ENCODE measurements around the gene AMPD3. TPM values are rescaled to one million over a fixed set of nuclear protein-coding genes. Genes with fewer than 3 reads are reported as not detected.

The AMPD3 gene
- polyA plus RNA-seq, 1 donor from 2014 or later, result not detected

DNA sequence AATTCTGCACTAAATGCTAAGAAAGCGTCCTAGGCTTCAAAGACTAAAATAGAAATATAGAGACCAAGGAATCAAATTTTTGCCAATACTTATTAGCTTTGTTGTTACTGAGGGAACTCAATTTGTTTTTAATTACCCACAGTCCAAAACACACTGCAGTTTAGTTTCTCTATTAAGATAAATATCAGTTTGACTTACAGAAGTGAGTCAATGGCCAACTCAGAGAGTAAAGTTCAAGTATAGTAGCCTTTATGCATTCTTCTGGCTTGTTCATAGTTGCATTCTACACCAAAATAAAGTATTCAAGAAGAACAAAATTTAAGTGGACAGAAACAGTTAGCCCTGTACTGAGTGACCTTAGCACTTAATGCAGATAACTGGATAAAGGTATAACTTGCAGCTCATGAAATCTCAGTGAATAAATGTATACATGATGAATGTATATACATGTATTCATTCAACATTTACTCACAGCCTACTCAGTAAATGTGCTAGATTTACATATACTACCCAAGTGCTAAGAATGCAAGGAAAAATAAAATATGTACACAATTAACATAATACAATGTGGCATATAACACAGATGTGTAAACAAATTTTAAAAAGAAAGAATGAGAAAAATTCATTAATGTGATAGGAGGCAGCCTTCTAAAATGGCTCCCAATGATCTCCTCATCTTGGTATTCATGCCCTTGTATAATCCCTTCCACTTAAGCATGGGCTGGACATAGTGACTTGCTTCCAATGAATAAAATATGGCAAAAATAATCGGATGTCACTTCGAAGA, 95.6 kb downstream of the AMPD3 start:
- Histone ChIP-seq H4K20me1 (ENCODE audit: insufficient read depth) (no peaks in the 10 kb centered on the region), H3K4me2 (ENCODE audit: low read length) (no peak overlapping the region), H3K36me3 (ENCODE audit: insufficient read depth, low read length) (no peaks in the 10 kb centered on the region), H2AFZ (ENCODE audit: low read depth, low read length) (no peak overlapping the region), H3K27me3 (ENCODE audit: insufficient read depth, low read depth, low read length) (no peaks in the 10 kb centered on the region), H3K4me3 (ENCODE audit: low read length) (no peak overlapping the region), H3K9me2 (ENCODE audit: insufficient read depth, low read length) (no peaks in the 10 kb centered on the region), H3K9me3 (ENCODE audit: low read length) (no peaks in the 10 kb centered on the region), H3K9ac (ENCODE audit: low read length) (no peak overlapping the region), H3K27ac (ENCODE audit: low read length) (no peak overlapping the region), H3K79me2 (replicated peaks; ENCODE audit: insufficient read depth, low read length) (no peaks in the 10 kb centered on the region), H3F3A (ENCODE audit: insufficient read depth, low read length, poor library complexity, severe bottlenecking) (no peaks in the 10 kb centered on the region)
- TF ChIP-seq TAF1 (IDR thresholded peaks at IDR 0.05; ENCODE audit: low read depth) (no peak), EZH2 (IDR thresholded peaks at IDR 0.05; ENCODE audit: borderline replicate concordance, insufficient read depth, low read length, poor library complexity, severe bottlenecking) (no peak), MXI1 (conservative IDR thresholded peaks at IDR 0.05; ENCODE audit: poor library complexity, severe bottlenecking) (no peak), POLR2AphosphoS5 (IDR thresholded peaks at IDR 0.05) (no peak), SMC3 (conservative IDR thresholded peaks at IDR 0.05; ENCODE audit: poor library complexity) (no peak)
- TF ChIP-seq, protein P1, sequence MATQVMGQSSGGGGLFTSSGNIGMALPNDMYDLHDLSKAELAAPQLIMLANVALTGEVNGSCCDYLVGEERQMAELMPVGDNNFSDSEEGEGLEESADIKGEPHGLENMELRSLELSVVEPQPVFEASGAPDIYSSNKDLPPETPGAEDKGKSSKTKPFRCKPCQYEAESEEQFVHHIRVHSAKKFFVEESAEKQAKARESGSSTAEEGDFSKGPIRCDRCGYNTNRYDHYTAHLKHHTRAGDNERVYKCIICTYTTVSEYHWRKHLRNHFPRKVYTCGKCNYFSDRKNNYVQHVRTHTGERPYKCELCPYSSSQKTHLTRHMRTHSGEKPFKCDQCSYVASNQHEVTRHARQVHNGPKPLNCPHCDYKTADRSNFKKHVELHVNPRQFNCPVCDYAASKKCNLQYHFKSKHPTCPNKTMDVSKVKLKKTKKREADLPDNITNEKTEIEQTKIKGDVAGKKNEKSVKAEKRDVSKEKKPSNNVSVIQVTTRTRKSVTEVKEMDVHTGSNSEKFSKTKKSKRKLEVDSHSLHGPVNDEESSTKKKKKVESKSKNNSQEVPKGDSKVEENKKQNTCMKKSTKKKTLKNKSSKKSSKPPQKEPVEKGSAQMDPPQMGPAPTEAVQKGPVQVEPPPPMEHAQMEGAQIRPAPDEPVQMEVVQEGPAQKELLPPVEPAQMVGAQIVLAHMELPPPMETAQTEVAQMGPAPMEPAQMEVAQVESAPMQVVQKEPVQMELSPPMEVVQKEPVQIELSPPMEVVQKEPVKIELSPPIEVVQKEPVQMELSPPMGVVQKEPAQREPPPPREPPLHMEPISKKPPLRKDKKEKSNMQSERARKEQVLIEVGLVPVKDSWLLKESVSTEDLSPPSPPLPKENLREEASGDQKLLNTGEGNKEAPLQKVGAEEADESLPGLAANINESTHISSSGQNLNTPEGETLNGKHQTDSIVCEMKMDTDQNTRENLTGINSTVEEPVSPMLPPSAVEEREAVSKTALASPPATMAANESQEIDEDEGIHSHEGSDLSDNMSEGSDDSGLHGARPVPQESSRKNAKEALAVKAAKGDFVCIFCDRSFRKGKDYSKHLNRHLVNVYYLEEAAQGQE (IDR thresholded peaks at IDR 0.05; ENCODE audit: borderline replicate concordance), result no peak

DNA sequence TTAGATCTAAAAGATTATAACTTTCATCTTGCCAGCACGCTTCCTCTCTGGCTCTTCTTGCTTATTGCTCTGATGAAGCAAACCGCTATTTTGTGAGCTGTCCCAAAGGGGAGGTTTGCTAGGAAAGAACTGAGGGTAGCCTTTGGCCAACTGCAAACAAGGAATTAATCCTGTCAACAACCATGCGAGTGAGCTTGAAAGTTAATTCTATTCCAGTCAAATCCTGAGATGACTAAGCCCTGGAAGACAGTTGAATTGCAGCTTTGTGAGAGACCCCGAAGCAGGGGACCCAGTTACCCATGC, 96.2 kb downstream of the AMPD3 start:
- H3K9ac ChIP-seq (ENCODE audit: low read length), result no peak overlapping the region
- no peak overlapping the region for H3K4me3 ChIP-seq (ENCODE audit: low read length)
- no peak for TF ChIP-seq MXI1 (conservative IDR thresholded peaks at IDR 0.05; ENCODE audit: poor library complexity, severe bottlenecking)
- TF ChIP-seq, protein P2, sequence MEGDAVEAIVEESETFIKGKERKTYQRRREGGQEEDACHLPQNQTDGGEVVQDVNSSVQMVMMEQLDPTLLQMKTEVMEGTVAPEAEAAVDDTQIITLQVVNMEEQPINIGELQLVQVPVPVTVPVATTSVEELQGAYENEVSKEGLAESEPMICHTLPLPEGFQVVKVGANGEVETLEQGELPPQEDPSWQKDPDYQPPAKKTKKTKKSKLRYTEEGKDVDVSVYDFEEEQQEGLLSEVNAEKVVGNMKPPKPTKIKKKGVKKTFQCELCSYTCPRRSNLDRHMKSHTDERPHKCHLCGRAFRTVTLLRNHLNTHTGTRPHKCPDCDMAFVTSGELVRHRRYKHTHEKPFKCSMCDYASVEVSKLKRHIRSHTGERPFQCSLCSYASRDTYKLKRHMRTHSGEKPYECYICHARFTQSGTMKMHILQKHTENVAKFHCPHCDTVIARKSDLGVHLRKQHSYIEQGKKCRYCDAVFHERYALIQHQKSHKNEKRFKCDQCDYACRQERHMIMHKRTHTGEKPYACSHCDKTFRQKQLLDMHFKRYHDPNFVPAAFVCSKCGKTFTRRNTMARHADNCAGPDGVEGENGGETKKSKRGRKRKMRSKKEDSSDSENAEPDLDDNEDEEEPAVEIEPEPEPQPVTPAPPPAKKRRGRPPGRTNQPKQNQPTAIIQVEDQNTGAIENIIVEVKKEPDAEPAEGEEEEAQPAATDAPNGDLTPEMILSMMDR (IDR thresholded peaks at IDR 0.05; ENCODE audit: poor library complexity, severe bottlenecking), result no peak
- TF ChIP-seq TAF1 (IDR thresholded peaks at IDR 0.05; ENCODE audit: low read depth), result no peak
- TF ChIP-seq RAD21 (conservative IDR thresholded peaks at IDR 0.05), result no peak
- no peak for TF ChIP-seq POLR2AphosphoS5 (IDR thresholded peaks at IDR 0.05)
- TF ChIP-seq, protein P1 (IDR thresholded peaks at IDR 0.05; ENCODE audit: borderline replicate concordance), result no peak
- no peak for TF ChIP-seq EZH2 (IDR thresholded peaks at IDR 0.05; ENCODE audit: borderline replicate concordance, insufficient read depth, low read length, poor library complexity, severe bottlenecking)
- no peak for TF ChIP-seq SMC3 (conservative IDR thresholded peaks at IDR 0.05; ENCODE audit: poor library complexity)
- TF ChIP-seq EP300 (conservative IDR thresholded peaks at IDR 0.05; ENCODE audit: poor library complexity, severe bottlenecking), result no peak
- no peak overlapping the region for H2AFZ ChIP-seq (ENCODE audit: low read depth, low read length)
- no peaks in the 10 kb centered on the region for H3K9me3 ChIP-seq (ENCODE audit: low read length)
- no peaks in the 10 kb centered on the region for H3K36me3 ChIP-seq (ENCODE audit: insufficient read depth, low read length)
- H3K4me2 ChIP-seq (ENCODE audit: low read length), result no peak overlapping the region
- H3K27ac ChIP-seq (ENCODE audit: low read length), result no peak overlapping the region
- H3F3A ChIP-seq (ENCODE audit: insufficient read depth, low read length, poor library complexity, severe bottlenecking), result no peaks in the 10 kb centered on the region
- H3K27me3 ChIP-seq (ENCODE audit: insufficient read depth, low read depth, low read length), result no peaks in the 10 kb centered on the region
- H3K9me2 ChIP-seq (ENCODE audit: insufficient read depth, low read length), result no peaks in the 10 kb centered on the region
- no peaks in the 10 kb centered on the region for H3K79me2 ChIP-seq (replicated peaks; ENCODE audit: insufficient read depth, low read length)
- no peaks in the 10 kb centered on the region for H4K20me1 ChIP-seq (ENCODE audit: insufficient read depth)

Data from neural cell (in vitro differentiated cells).